ENCODE results near the gene ARMC3. TPM values are rescaled to one million over a fixed set of nuclear protein-coding genes. Genes with fewer than 3 reads are reported as not detected.
A peak's percentile ranks its signal among the peaks of the same experiment; 100 is the strongest.
"Not testable (repeated sequence)": the region's sequence is repeated elsewhere in the genome, so short reads cannot be mapped to it uniquely, and the experiment has no call there.

ARMC3 gene
- polyA plus RNA-seq, 3 donors = not detected

GRCh38 chr10:23067939-23068775, 140.3 kb downstream of the ARMC3 start:
- Histone ChIP-seq H3K79me2 (ENCODE audit: insufficient read depth, low read length) (no peaks in the 10 kb centered on the region), H3K4me1 (ENCODE audit: control insufficient read depth in 1 of 2, insufficient read depth in 2 of 2, low read length in 2 of 2) (peaks cover 6 to 22% of the 10 kb centered on the region in 2 donors), H3K4me2 (replicated peaks; ENCODE audit: extremely low read depth, low read length, poor library complexity, severe bottlenecking) (no peak overlapping the region), H2AFZ (ENCODE audit: insufficient read depth, low read depth, low read length, poor library complexity, severe bottlenecking) (no peak overlapping the region), H3K9ac (ENCODE audit: insufficient read depth, low read length, poor library complexity, severe bottlenecking) (no peak overlapping the region), H3K4me3 (replicated peaks in 1 of 3; ENCODE audit: low read depth in 2 of 3, low read length in 3 of 3) (no peak overlapping the region), H4K20me1 (ENCODE audit: insufficient read depth, low read length) (no peaks in the 10 kb centered on the region), H3K27me3 (ENCODE audit: control insufficient read depth in 2 of 2, insufficient read depth in 2 of 2, low read length in 2 of 2) (no peaks in the 10 kb centered on the region), H3K9me3 (replicated peaks in 1 of 2; ENCODE audit: control insufficient read depth in 1 of 2, insufficient read depth in 1 of 2, low read length in 2 of 2) (no peaks in the 10 kb centered on the region), H3K36me3 (replicated peaks in 1 of 2; ENCODE audit: control insufficient read depth in 1 of 2, insufficient read depth in 2 of 2, low read length in 2 of 2) (no peaks in the 10 kb centered on the region), H3K27ac (ENCODE audit: low read depth in 1 of 2, low read length in 2 of 2) (no peak overlapping the region)
- H3K4me1 Mint-ChIP-seq = peaks cover 21% of the 10 kb centered on the region
- H3K4me3 Mint-ChIP-seq = no peak overlapping the region
- intact Hi-C loops (cut with micrococcal nuclease) = loop anchor here in 1 of 2 donors (10.0 kb wide), 1 partner anchor 1073 kb away; no protein-coding TSS in a partner anchor
- 72% methylated on average over 11 of the region's 16 CpGs for WGBS (ENCODE audit: insufficient coverage)
- TF ChIP-seq, protein P1, sequence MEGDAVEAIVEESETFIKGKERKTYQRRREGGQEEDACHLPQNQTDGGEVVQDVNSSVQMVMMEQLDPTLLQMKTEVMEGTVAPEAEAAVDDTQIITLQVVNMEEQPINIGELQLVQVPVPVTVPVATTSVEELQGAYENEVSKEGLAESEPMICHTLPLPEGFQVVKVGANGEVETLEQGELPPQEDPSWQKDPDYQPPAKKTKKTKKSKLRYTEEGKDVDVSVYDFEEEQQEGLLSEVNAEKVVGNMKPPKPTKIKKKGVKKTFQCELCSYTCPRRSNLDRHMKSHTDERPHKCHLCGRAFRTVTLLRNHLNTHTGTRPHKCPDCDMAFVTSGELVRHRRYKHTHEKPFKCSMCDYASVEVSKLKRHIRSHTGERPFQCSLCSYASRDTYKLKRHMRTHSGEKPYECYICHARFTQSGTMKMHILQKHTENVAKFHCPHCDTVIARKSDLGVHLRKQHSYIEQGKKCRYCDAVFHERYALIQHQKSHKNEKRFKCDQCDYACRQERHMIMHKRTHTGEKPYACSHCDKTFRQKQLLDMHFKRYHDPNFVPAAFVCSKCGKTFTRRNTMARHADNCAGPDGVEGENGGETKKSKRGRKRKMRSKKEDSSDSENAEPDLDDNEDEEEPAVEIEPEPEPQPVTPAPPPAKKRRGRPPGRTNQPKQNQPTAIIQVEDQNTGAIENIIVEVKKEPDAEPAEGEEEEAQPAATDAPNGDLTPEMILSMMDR (IDR thresholded peaks at IDR 0.05) = peak; percentile 90
- H3K36me3 Mint-ChIP-seq = no peaks in the 10 kb centered on the region
- peaks cover 0 to 3% (median 2%) of the 10 kb centered on the region in 3 donors for H3K27me3 Mint-ChIP-seq (ENCODE audit: low read depth in 3 of 3)
- no peaks in the 10 kb centered on the region for H3K9me3 Mint-ChIP-seq
- no peak overlapping the region for H3K27ac Mint-ChIP-seq
- DNase-seq = peak; percentile 38 to 65 (median 61)

GRCh38 chr10:23069019-23069815, 141.4 kb downstream of the ARMC3 start:
- H3K79me2 ChIP-seq (ENCODE audit: insufficient read depth, low read length) = no peaks in the 10 kb centered on the region
- Mint-ChIP-seq H3K4me3 (no peak overlapping the region), H3K27me3 (ENCODE audit: low read depth in 3 of 3) (peaks cover 0 to 5% (median 3%) of the 10 kb centered on the region in 3 donors), H3K4me1 (peaks cover 24% of the 10 kb centered on the region), H3K36me3 (no peaks in the 10 kb centered on the region), H3K27ac (no peak overlapping the region), H3K9me3 (no peaks in the 10 kb centered on the region)
- TF ChIP-seq, protein P1 (IDR thresholded peaks at IDR 0.05) = no peak
- no peak overlapping the region for H2AFZ ChIP-seq (ENCODE audit: insufficient read depth, low read depth, low read length, poor library complexity, severe bottlenecking)
- H3K4me1 ChIP-seq (ENCODE audit: control insufficient read depth in 1 of 2, insufficient read depth in 2 of 2, low read length in 2 of 2) = peaks cover 6 to 25% of the 10 kb centered on the region in 2 donors
- intact Hi-C loops (cut with micrococcal nuclease) = loop anchor here in 1 of 2 donors (10.0 kb wide), 1 partner anchor 1074 kb away; no protein-coding TSS in a partner anchor
- 83% methylated on average over 4 of the region's 10 CpGs for WGBS (ENCODE audit: insufficient coverage)
- H3K36me3 ChIP-seq (replicated peaks in 1 of 2; ENCODE audit: control insufficient read depth in 1 of 2, insufficient read depth in 2 of 2, low read length in 2 of 2) = no peaks in the 10 kb centered on the region
- DNase-seq = no peak
- H4K20me1 ChIP-seq (ENCODE audit: insufficient read depth, low read length) = no peaks in the 10 kb centered on the region
- H3K4me2 ChIP-seq (replicated peaks; ENCODE audit: extremely low read depth, low read length, poor library complexity, severe bottlenecking) = no peak overlapping the region
- no peak overlapping the region for H3K4me3 ChIP-seq (replicated peaks in 1 of 3; ENCODE audit: low read depth in 2 of 3, low read length in 3 of 3)
- H3K27ac ChIP-seq (ENCODE audit: low read depth in 1 of 2, low read length in 2 of 2) = no peak overlapping the region
- H3K9me3 ChIP-seq (replicated peaks in 1 of 2; ENCODE audit: control insufficient read depth in 1 of 2, insufficient read depth in 1 of 2, low read length in 2 of 2) = no peaks in the 10 kb centered on the region
- no peaks in the 10 kb centered on the region for H3K27me3 ChIP-seq (ENCODE audit: control insufficient read depth in 2 of 2, insufficient read depth in 2 of 2, low read length in 2 of 2)
- H3K9ac ChIP-seq (ENCODE audit: insufficient read depth, low read length, poor library complexity, severe bottlenecking) = no peak overlapping the region

DNA sequence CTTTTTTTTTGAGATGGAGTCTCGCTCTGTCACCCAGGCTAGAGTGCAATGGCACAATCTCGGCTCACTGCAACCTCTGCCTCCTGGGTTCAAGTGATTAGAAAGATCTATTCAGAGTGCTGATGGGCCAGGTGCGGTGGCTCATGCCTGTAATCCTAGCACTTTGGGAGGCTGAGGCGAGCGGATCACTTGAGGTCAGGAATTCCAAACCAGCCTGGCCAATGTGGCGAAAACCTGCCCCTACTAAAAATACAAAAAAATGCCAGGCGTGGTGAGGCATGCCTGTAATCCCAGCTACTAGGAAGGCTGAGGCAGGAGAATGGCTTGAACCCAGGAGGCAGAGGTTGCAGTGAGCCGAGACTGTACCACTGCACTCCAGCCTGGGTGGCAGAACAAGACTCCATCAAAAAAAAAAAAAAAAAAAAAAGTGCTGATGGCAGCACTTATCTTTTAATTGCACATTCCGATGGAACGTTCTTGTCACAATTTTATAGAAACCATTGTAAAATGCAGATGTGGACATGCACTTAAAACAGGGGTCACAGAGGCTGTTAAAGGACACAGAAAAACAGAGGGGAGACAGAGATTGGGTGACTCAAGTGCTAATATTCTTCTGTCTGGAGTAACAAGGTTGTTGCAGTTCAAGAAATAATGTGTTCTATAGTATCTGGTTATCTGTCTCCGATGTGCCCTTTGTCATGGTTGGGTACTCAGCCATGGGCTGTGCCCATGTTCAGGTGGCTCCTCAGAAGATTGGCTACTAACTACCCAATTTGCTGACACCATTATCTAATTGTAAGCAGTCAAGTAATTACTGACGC, 142.4 kb downstream of the ARMC3 start:
- H3K79me2 ChIP-seq (ENCODE audit: insufficient read depth, low read length); H3K4me3 ChIP-seq (replicated peaks in 1 of 3; ENCODE audit: low read depth in 2 of 3, low read length in 3 of 3); H4K20me1 ChIP-seq (ENCODE audit: insufficient read depth, low read length); DNase-seq; H3K9me3 Mint-ChIP-seq; H3K4me3 Mint-ChIP-seq; H3K9ac ChIP-seq (ENCODE audit: insufficient read depth, low read length, poor library complexity, severe bottlenecking); H3K36me3 ChIP-seq (replicated peaks in 1 of 2; ENCODE audit: control insufficient read depth in 1 of 2, insufficient read depth in 2 of 2, low read length in 2 of 2); H3K27ac ChIP-seq (ENCODE audit: low read depth in 1 of 2, low read length in 2 of 2); H3K27me3 Mint-ChIP-seq (ENCODE audit: low read depth in 3 of 3); H2AFZ ChIP-seq (ENCODE audit: insufficient read depth, low read depth, low read length, poor library complexity, severe bottlenecking); H3K4me2 ChIP-seq (replicated peaks; ENCODE audit: extremely low read depth, low read length, poor library complexity, severe bottlenecking); intact Hi-C loops (cut with micrococcal nuclease); H3K27me3 ChIP-seq (ENCODE audit: control insufficient read depth in 2 of 2, insufficient read depth in 2 of 2, low read length in 2 of 2); H3K36me3 Mint-ChIP-seq; H3K9me3 ChIP-seq (replicated peaks in 1 of 2; ENCODE audit: control insufficient read depth in 1 of 2, insufficient read depth in 1 of 2, low read length in 2 of 2): not testable (repeated sequence)
- peak overlapping the region in 2 of 7 donors; percentile 46 to 49 for H3K27ac Mint-ChIP-seq
- WGBS (ENCODE audit: insufficient coverage) = 94% methylated on average over 9 of the region's 12 CpGs
- H3K4me1 Mint-ChIP-seq = peaks cover 24% of the 10 kb centered on the region
- peaks cover 6 to 25% of the 10 kb centered on the region in 2 donors for H3K4me1 ChIP-seq (ENCODE audit: control insufficient read depth in 1 of 2, insufficient read depth in 2 of 2, low read length in 2 of 2)
